GM12873 (cell line): ENCODE data around the gene DCAF17.

Source experiments
- CTCF ChIP-seq: IDR thresholded peaks from 2 replicates; pipeline ENCODE4 v1.5.1; 2012; ENCODE audit warnings: low read depth, mild to moderate bottlenecking, moderate library complexity, low read length, control low read depth; ENCODE audit not compliant: insufficient read depth; ENCODE audit errors: missing control alignments

Gene DCAF17

GRCh38 chr2:171434013-171434989, at the start of gene DCAF17:
Gene DCAF17 (plus strand): TSS chr2:171434226. CDS start chr2:171434578, 352 bp downstream.
- TF ChIP-seq CTCF = no peak

- no peak for TF ChIP-seq CTCF
These were observed 47.4 kb upstream of the DCAF17 start for GRCh38 chr2:171386627-171387026.

GRCh38 chr2:171387052-171387451, 47.0 kb upstream of the DCAF17 start:
- TF ChIP-seq CTCF = no peak

- no peak for TF ChIP-seq CTCF
These were observed 44.7 kb upstream of the DCAF17 start for GRCh38 chr2:171389325-171389724.

- no peak for TF ChIP-seq CTCF
These were observed 44.2 kb upstream of the DCAF17 start for GRCh38 chr2:171389780-171390179.

GRCh38 chr2:171390941-171391516, 43.0 kb upstream of the DCAF17 start:
- TF ChIP-seq CTCF = no peak

GRCh38 chr2:171391532-171391931, 42.5 kb upstream of the DCAF17 start:
- TF ChIP-seq CTCF = no peak
